ENCODE data around the gene IKZF1.

IKZF1 gene

DNA sequence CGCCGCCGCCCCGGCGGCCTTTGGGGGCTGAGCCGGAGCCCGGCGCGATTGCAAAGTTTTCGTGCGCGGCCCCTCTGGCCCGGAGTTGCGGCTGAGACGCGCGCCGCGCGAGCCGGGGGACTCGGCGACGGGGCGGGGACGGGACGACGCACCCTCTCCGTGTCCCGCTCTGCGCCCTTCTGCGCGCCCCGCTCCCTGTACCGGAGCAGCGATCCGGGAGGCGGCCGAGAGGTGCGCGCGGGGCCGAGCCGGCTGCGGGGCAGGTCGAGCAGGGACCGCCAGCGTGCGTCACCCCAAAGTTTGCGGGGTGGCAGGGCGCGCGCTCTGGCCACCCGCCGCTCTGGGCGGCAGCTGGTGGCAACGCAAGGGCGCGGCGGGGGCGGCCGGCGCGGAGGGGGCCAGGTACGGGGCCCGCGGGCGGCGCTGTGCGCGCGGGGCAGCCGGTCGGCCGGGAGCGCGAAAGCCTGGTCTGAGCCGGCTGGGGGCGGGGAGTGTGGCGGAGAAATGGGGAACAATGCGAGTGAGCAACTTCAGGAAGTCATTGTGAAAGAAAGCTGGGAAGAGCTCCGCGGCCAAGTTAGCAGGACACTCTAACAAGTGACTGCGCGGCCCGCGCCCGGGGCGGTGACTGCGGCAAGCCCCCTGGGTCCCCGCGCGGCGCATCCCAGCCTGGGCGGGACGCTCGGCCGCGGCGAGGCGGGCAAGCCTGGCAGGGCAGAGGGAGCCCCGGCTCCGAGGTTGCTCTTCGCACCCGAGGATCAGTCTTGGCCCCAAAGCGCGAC lies at the start of gene IKZF1:
TSS of gene IKZF1 (plus strand) at position 588 of the 782 bp plus-strand sequence. CDS start 14,346 bp downstream, outside the sequence.
- Histone ChIP-seq H3K9ac (ENCODE audit: insufficient read length, low read depth) (peak within 1 kb of the TSS; percentile 71), H3K27me3 (ENCODE audit: insufficient read depth, insufficient read length) (peaks cover 57% of the 10 kb centered on the region), H3K4me1 (ENCODE audit: insufficient read depth, insufficient read length) (peaks cover 4% of the 10 kb centered on the region), H3K4me3 (ENCODE audit: insufficient read length, low read depth) (peak within 1 kb of the TSS; percentile 62), H3K9me3 (ENCODE audit: insufficient read depth, low read length) (no peaks in the 10 kb centered on the region), H3K36me3 (ENCODE audit: insufficient read depth, insufficient read length, low read length) (no peaks in the 10 kb centered on the region)
- DNase-seq (ENCODE audit: low read depth, low spot score), result no peak
- TF ChIP-seq SUZ12 (IDR thresholded peaks at IDR 0.05; ENCODE audit: extremely low read depth, insufficient read depth, insufficient read length) (peak; percentile 86), YY1 (IDR thresholded peaks at IDR 0.05; ENCODE audit: insufficient read depth, insufficient read length) (no peak)

DNA sequence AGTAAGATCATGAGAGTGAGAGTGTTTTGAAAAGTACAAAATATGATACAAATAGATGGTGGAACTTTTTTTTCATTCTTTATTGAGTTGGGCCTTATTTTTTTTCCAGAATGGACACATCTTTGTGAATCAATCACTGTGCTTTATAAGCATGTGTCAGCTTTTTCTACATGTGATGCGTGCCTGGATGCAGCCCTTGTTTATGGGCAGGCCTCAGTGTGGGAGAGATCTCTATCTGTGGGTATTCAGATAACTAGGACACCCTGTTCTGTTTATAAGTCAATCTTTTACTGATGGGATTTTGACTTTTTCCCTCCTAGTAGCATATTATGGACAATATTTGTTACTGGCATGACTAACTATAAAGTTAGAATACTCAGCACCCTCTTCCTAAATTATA lies 42.9 kb upstream of the IKZF1 start:
- DNase-seq (ENCODE audit: low read depth, low spot score), result no peak
- no peak overlapping the region for H3K9ac ChIP-seq (ENCODE audit: insufficient read length, low read depth)
- no peak overlapping the region for H3K4me3 ChIP-seq (ENCODE audit: insufficient read length, low read depth)
- H3K4me1 ChIP-seq (ENCODE audit: insufficient read depth, insufficient read length), result no peaks in the 10 kb centered on the region
- no peaks in the 10 kb centered on the region for H3K36me3 ChIP-seq (ENCODE audit: insufficient read depth, insufficient read length, low read length)
- H3K27me3 ChIP-seq (ENCODE audit: insufficient read depth, insufficient read length), result no peaks in the 10 kb centered on the region
- no peaks in the 10 kb centered on the region for H3K9me3 ChIP-seq (ENCODE audit: insufficient read depth, low read length)
- TF ChIP-seq SUZ12 (IDR thresholded peaks at IDR 0.05; ENCODE audit: extremely low read depth, insufficient read depth, insufficient read length), result no peak
- TF ChIP-seq ZNF274 (IDR thresholded peaks at IDR 0.05; ENCODE audit: low read depth, low read length), result no peak
- TF ChIP-seq YY1 (IDR thresholded peaks at IDR 0.05; ENCODE audit: insufficient read depth, insufficient read length), result no peak

DNA sequence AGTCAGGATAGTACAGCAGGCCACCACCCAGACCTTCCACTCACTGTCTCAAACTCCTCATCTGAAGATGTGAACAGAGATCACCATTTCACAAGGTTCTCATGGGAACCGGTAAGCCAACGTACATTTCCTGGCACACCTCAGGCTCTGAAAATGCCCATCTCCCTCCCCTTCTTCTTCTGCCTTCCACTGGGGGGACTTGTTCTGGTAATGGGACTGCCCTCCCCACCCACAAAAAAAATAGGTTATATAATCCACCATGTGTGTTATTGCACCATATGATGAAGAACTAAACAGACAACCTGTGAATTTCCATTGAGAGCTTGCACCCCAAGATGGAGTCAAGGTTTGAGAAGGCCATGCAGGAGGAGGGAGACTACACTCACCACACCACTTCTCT lies 42.1 kb upstream of the IKZF1 start:
- H3K4me3 ChIP-seq (ENCODE audit: insufficient read length, low read depth), result no peak overlapping the region
- TF ChIP-seq ZNF274 (IDR thresholded peaks at IDR 0.05; ENCODE audit: low read depth, low read length), result no peak
- TF ChIP-seq YY1 (IDR thresholded peaks at IDR 0.05; ENCODE audit: insufficient read depth, insufficient read length), result no peak
- TF ChIP-seq SUZ12 (IDR thresholded peaks at IDR 0.05; ENCODE audit: extremely low read depth, insufficient read depth, insufficient read length), result no peak
- no peaks in the 10 kb centered on the region for H3K9me3 ChIP-seq (ENCODE audit: insufficient read depth, low read length)
- H3K27me3 ChIP-seq (ENCODE audit: insufficient read depth, insufficient read length), result no peaks in the 10 kb centered on the region
- H3K9ac ChIP-seq (ENCODE audit: insufficient read length, low read depth), result no peak overlapping the region
- H3K36me3 ChIP-seq (ENCODE audit: insufficient read depth, insufficient read length, low read length), result no peaks in the 10 kb centered on the region
- DNase-seq (ENCODE audit: low read depth, low spot score), result no peak
- no peaks in the 10 kb centered on the region for H3K4me1 ChIP-seq (ENCODE audit: insufficient read depth, insufficient read length)

DNA sequence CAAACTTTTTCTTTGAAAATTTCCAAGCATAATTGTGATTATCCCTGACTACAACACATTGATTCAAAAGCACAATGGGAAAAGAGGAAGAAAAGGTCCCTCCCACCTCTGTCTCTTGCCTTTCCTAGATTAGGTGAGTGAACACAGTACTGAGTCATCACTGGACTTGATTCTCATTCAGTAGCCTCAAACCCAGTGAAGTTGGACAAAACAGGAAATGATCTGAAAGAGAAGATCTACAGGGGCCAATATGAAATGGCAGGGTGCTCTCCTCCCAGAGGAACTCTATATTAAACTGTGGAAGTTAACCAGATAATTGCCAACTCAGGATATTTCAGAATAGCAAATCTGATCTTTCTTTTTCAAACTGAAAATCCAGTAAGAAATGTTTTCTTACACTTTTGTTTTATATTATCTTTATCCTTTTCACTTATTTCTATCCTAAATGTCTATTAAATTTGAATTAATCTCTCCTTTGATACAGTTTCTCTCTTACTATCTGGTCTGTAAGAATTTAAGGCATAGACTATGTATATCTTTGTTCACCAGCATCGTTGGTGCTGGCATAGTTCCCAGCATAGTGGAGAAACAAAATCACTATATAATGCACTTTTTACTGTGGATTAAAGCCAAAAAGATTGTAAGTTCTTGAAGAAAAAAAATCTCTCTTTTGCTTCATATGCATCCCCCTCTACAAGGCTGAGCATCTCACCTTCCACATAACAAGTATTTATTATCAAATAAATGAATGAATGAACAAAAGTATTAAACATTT lies 41.4 kb upstream of the IKZF1 start:
- no peak for DNase-seq (ENCODE audit: low read depth, low spot score)
- Histone ChIP-seq H3K4me3 (ENCODE audit: insufficient read length, low read depth) (no peak overlapping the region), H3K36me3 (ENCODE audit: insufficient read depth, insufficient read length, low read length) (no peaks in the 10 kb centered on the region), H3K9ac (ENCODE audit: insufficient read length, low read depth) (no peak overlapping the region), H3K4me1 (ENCODE audit: insufficient read depth, insufficient read length) (no peaks in the 10 kb centered on the region), H3K9me3 (ENCODE audit: insufficient read depth, low read length) (no peaks in the 10 kb centered on the region), H3K27me3 (ENCODE audit: insufficient read depth, insufficient read length) (no peaks in the 10 kb centered on the region)
- no peak for TF ChIP-seq YY1 (IDR thresholded peaks at IDR 0.05; ENCODE audit: insufficient read depth, insufficient read length)

DNA sequence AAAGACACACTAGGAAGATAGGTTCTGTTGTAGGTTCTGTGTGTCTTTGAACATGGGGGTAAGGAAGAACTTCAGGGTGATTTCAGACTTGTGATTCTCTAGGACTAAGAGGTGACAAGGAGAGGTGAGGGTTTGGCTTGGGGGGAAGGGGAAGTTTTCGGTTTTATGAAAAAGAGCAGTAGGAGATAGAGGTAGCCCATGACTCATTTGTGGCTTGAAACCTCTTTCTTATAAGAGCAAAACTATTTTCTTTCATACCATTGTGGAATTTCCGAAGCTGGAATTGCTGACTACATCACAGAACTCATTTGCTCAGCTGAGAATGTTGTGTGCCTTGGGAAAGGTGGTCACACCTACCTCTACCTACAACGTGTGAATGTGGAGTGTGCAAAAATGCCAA lies 39.6 kb upstream of the IKZF1 start:
- no peak overlapping the region for H3K9ac ChIP-seq (ENCODE audit: insufficient read length, low read depth)
- no peak for DNase-seq (ENCODE audit: low read depth, low spot score)
- H3K4me3 ChIP-seq (ENCODE audit: insufficient read length, low read depth), result no peak overlapping the region
- H3K36me3 ChIP-seq (ENCODE audit: insufficient read depth, insufficient read length, low read length), result no peaks in the 10 kb centered on the region
- no peak for TF ChIP-seq YY1 (IDR thresholded peaks at IDR 0.05; ENCODE audit: insufficient read depth, insufficient read length)
- TF ChIP-seq ZNF274 (IDR thresholded peaks at IDR 0.05; ENCODE audit: low read depth, low read length), result no peak
- no peak for TF ChIP-seq SUZ12 (IDR thresholded peaks at IDR 0.05; ENCODE audit: extremely low read depth, insufficient read depth, insufficient read length)
- no peaks in the 10 kb centered on the region for H3K27me3 ChIP-seq (ENCODE audit: insufficient read depth, insufficient read length)
- H3K9me3 ChIP-seq (ENCODE audit: insufficient read depth, low read length), result no peaks in the 10 kb centered on the region
- H3K4me1 ChIP-seq (ENCODE audit: insufficient read depth, insufficient read length), result no peaks in the 10 kb centered on the region

DNA sequence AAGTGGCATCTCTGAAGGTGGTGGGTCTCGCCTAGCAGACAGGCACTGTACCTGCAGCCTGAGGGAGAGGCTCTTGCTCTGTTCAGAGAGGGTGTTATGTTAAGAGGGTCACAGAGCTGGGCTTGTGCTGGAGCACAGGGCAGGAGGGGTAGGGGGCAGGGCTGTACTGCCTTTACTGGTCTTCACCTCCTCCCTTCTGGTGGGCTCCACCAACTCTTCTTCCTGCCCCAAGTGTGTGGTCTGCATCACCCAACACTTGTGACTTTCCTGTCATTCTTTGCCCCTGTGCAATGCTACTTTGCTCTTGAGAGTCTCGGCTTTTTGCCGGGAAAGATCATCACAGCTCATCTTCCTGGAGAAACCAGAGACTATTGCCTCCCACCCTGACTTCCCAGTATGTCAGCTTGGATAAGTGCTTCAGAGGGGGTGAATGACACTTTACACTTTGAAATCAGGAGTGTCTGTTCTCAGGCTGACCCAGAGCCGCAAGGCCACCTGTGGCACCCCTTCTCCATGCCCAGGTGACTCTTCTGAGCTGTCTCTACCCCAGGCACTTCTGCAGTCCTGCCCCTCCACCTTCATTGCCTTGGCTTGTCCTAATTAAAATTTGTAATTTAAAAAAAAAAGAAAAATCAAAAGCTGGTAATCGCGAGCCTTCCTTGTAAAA lies 38.4 kb upstream of the IKZF1 start:
- no peak for TF ChIP-seq YY1 (IDR thresholded peaks at IDR 0.05; ENCODE audit: insufficient read depth, insufficient read length)
- no peak for TF ChIP-seq ZNF274 (IDR thresholded peaks at IDR 0.05; ENCODE audit: low read depth, low read length)
- Histone ChIP-seq H3K4me1 (ENCODE audit: insufficient read depth, insufficient read length) (no peaks in the 10 kb centered on the region), H3K4me3 (ENCODE audit: insufficient read length, low read depth) (no peak overlapping the region), H3K9me3 (ENCODE audit: insufficient read depth, low read length) (no peaks in the 10 kb centered on the region), H3K36me3 (ENCODE audit: insufficient read depth, insufficient read length, low read length) (no peaks in the 10 kb centered on the region), H3K9ac (ENCODE audit: insufficient read length, low read depth) (no peak overlapping the region), H3K27me3 (ENCODE audit: insufficient read depth, insufficient read length) (no peaks in the 10 kb centered on the region)
- no peak for DNase-seq (ENCODE audit: low read depth, low spot score)
